A549 (cell line): ENCODE data around the gene LSM4. TPM values are rescaled to one million over a fixed set of nuclear protein-coding genes. Genes with fewer than 3 reads are reported as not detected.
A peak's percentile ranks its signal among the peaks of the same experiment; 100 is the strongest.

Source experiments
- ATAC-seq, 2 experiments: fragments of 200-7000 bp in 1 of 2; fragments of >200 bp in 1 of 2; cut with Nextera tagmentation in 1 of 2; cut with Tn5 transposase in 1 of 2; 3 replicates each; pipeline versions ENCODE4 v1.8.0 to v1.9.1; 2018 to 2020; ENCODE audit warnings: mild to moderate bottlenecking in 1 of 2, moderate library complexity in 1 of 2
- CTCF ChIA-PET: fragments of 300-600 bp; sonication (Branson Sonifier 250); formaldehyde crosslinking; extraction: SDS; loops from one replicate; lab custom pipeline; 2021; ENCODE audit warnings: antibody characterized with exemption, inconsistent platforms; lab: Yijun Ruan, JAX
- POLR2A ChIA-PET: fragments of 350-600 bp; formaldehyde crosslinking; extraction: SDS; loops from one replicate; lab custom pipeline; 2021; ENCODE audit warnings: antibody characterized with exemption, inconsistent platforms; lab: Yijun Ruan, JAX
- DNase-seq, 2 experiments: peaks; one replicate each; pipeline versions ENCODE4 v3.0.0 to v3.0.0-alpha.2; 2011 to 2016; ENCODE audit warnings: low read depth in 1 of 2, low spot score in 1 of 2
- FAIRE-seq: peaks from 2 replicates; lab custom pipeline; 2011; peaks lifted over from hg19 to GRCh38; lab: Jason Lieb, UNC
- H3K27ac ChIP-seq, 2 experiments: fragments of >200 bp; sonication (Bioruptor Twin); formaldehyde crosslinking; 3 replicates each; pipeline ENCODE4 v1.5.1; 2016 to 2017
- H3K4me1 ChIP-seq: fragments of >200 bp; sonication (Bioruptor Twin); formaldehyde crosslinking; 3 replicates; pipeline ENCODE4 v1.6.1; 2016
- H3K4me2 ChIP-seq: fragments of >200 bp; sonication (Bioruptor Twin); formaldehyde crosslinking; 3 replicates; pipeline ENCODE4 v1.6.1; 2016
- H3K4me3 ChIP-seq: fragments of >200 bp; sonication (Bioruptor Twin); formaldehyde crosslinking; 3 replicates; pipeline ENCODE4 v1.5.1; 2016
- H3K9me3 ChIP-seq: fragments of >200 bp; sonication (Bioruptor Twin); formaldehyde crosslinking; 3 replicates; pipeline ENCODE4 v1.6.1; 2016
- BHLHE40 ChIP-seq: IDR thresholded peaks from 2 replicates; pipeline ENCODE4 v1.6.1; 2012; ENCODE audit warnings: low read depth, low read length, inconsistent platforms
- CEBPB ChIP-seq, 2 experiments: fragments of >200 bp in 1 of 2; sonication (Bioruptor Twin) in 1 of 2; formaldehyde crosslinking in 1 of 2; IDR thresholded peaks; 2 replicates each; pipeline ENCODE4 v1.6.1; 2012 to 2016
- EHMT2 ChIP-seq: fragments of 200-600 bp; sonication (generic); IDR thresholded peaks from 2 replicates; pipeline ENCODE4 v1.6.1; 2016; ENCODE audit warnings: antibody characterized with exemption, low read depth, mild to moderate bottlenecking, moderate library complexity
- FOSL2 ChIP-seq, 2 experiments: fragments of 450-650 bp in 1 of 2; fragments of >200 bp in 1 of 2; sonication (Bioruptor Twin) in 1 of 2; formaldehyde crosslinking; IDR thresholded peaks; 2 replicates each; pipeline versions ENCODE4 v1.5.0 to v1.6.1; 2016 to 2020; ENCODE audit warnings: mild to moderate bottlenecking in 1 of 2, moderate library complexity in 1 of 2
- FOXS1 ChIP-seq: fragments of 250-450 bp; sonication (Bioruptor Pico); IDR thresholded peaks from 2 replicates; pipeline ENCODE4 v1.5.0; 2020; ENCODE audit warnings: mild to moderate bottlenecking, moderate library complexity
- GATA3 ChIP-seq: IDR thresholded peaks from 2 replicates; pipeline ENCODE4 v1.6.1; 2012; ENCODE audit warnings: borderline replicate concordance
- HOXA7 ChIP-seq: fragments of 250-450 bp; sonication (Bioruptor Pico); IDR thresholded peaks from 2 replicates; pipeline ENCODE4 v1.5.0; 2020; ENCODE audit warnings: mild to moderate bottlenecking, moderate library complexity
- HOXB5 ChIP-seq: fragments of 250-450 bp; sonication (Bioruptor Pico); IDR thresholded peaks from 2 replicates; pipeline ENCODE4 v1.5.0; 2020; ENCODE audit warnings: mild to moderate bottlenecking, moderate library complexity
- KDM5A ChIP-seq: fragments of 200-600 bp; sonication (generic); IDR thresholded peaks from 2 replicates; pipeline ENCODE4 v1.6.1; 2016; ENCODE audit warnings: antibody characterized with exemption, mild to moderate bottlenecking
- MAFK ChIP-seq: fragments of 450-650 bp; IDR thresholded peaks from 2 replicates; pipeline ENCODE4 v1.6.1; 2014; ENCODE audit not compliant: partially characterized antibody
- PHF8 ChIP-seq: fragments of 200-600 bp; sonication (generic); IDR thresholded peaks from 2 replicates; pipeline ENCODE4 v1.6.1; 2016; ENCODE audit warnings: low read depth, mild to moderate bottlenecking, antibody characterized with exemption, moderate library complexity, borderline replicate concordance
- POLR2A ChIP-seq: IDR thresholded peaks from 2 replicates; pipeline ENCODE4 v1.6.1; 2012; ENCODE audit warnings: mild to moderate bottlenecking, low read length
- POLR2AphosphoS2 ChIP-seq: conservative IDR thresholded peaks from 2 replicates; pipeline ENCODE4 v1.6.1; 2012; ENCODE audit warnings: low read length, improper control_type of control experiment, inconsistent platforms
- RAD21 ChIP-seq, 2 experiments: fragments of >200 bp in 1 of 2; sonication (Bioruptor Twin) in 1 of 2; formaldehyde crosslinking in 1 of 2; IDR thresholded peaks in 1 of 2; conservative IDR thresholded peaks in 1 of 2; 2 replicates in 1 of 2; 3 replicates in 1 of 2; pipeline ENCODE4 v1.6.1; 2012 to 2018; ENCODE audit warnings: inconsistent platforms in 1 of 2
- SMC3 ChIP-seq: fragments of >200 bp; sonication (Bioruptor Twin); formaldehyde crosslinking; IDR thresholded peaks from 3 replicates; pipeline ENCODE4 v1.6.1; 2018; ENCODE audit warnings: inconsistent platforms
- TFCP2L1 ChIP-seq: fragments of 250-450 bp; sonication (Bioruptor Pico); IDR thresholded peaks from 2 replicates; pipeline ENCODE4 v1.5.0; 2021; ENCODE audit warnings: mild to moderate bottlenecking
- TP53 ChIP-seq: fragments of 250-450 bp; sonication (Bioruptor Pico); IDR thresholded peaks from 2 replicates; pipeline ENCODE4 v1.5.0; 2021; ENCODE audit warnings: mild to moderate bottlenecking, moderate library complexity
- WGBS: methylation state at CpG from one replicate; pipeline ENCODE4 v1.1.6; 2017; ENCODE audit errors: missing lambda C conversion rate; 5-methylcytosine and 5-hydroxymethylcytosine counted together
- polyA plus RNA-seq, 4 experiments: library from polyadenylated mRNA; depleted of rRNA in 3 of 4; stranded (reverse); fragments of >200 nt; fragmentation: RNase III in 1 of 4; extraction: RNeasy Plus Mini Kit Qiagen cat#74134 plus additional on column Dnase treatment in 1 of 4; gene quantifications; 2 replicates in 3 of 4; 3 replicates in 1 of 4; pipeline ENCODE4 v1.2.3, GENCODE V29; 2011 to 2017
- TF ChIP-seq, protein P1 (sequence below): IDR thresholded peaks from 2 replicates; pipeline ENCODE4 v1.6.1; 2012
- TF ChIP-seq, protein P2 (sequence below): IDR thresholded peaks from 2 replicates; pipeline ENCODE4 v1.6.1; 2012; ENCODE audit warnings: low read depth, borderline replicate concordance
- TF ChIP-seq, protein P3 (sequence below): fragments of >200 bp; sonication (Bioruptor Twin); formaldehyde crosslinking; IDR thresholded peaks from 3 replicates; pipeline ENCODE4 v1.6.1; 2016
- TF ChIP-seq, protein P4 (sequence below): fragments of >200 bp; sonication (Bioruptor Twin); formaldehyde crosslinking; IDR thresholded peaks from 3 replicates; pipeline ENCODE4 v1.5.1; 2016

LSM4 gene
- polyA plus RNA-seq, 2 of the 4 experiments (the other 2 are of a cell fraction), result 154 to 169 TPM

DNA sequence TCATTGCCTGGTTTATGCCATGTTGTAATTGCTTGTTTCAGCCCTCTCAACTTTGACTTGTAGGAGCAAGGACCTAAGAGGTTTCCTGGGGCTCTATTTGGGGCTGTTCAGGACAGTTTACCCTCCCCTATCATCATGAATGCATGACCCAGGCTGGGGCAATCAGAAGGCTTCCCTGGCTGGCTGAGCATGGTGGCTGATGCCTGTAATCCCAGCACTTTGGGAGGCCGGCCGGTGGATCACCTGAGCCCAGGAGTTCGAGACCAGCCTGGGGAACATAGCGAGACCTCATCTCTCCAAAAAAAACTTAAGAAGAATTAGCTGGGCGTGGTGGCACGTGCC lies 6.1 kb upstream of the LSM4 start:
- H3K4me1 ChIP-seq, result peaks cover 22% of the 10 kb centered on the region
- WGBS, result 90% methylated on average over 6 of the region's 6 CpGs
- no peak for DNase-seq
- peak in 1 of 2 experiments; percentile 26; a peak in 4 of 6 replicates for ATAC-seq
- no peaks in the 10 kb centered on the region for H3K9me3 ChIP-seq
- no peak for FAIRE-seq
- ChIA-PET POLR2A (interaction anchor here (0.8 to 4.1 kb wide), 7 partner anchors 11 to 125 kb away, joined by 3 to 95 read pairs (median 6); partner anchors contain the start of genes GDF15, JUND, PGPEP1 and RAB3A), CTCF (interaction anchor here (0.6 to 7.6 kb wide), 28 partner anchors 9 to 216 kb away, joined by 3 to 158 read pairs (median 5); partner anchors contain the start of genes IQCN, JUND and SSBP4)
- no peak for TF ChIP-seq KDM5A
- no peak for TF ChIP-seq TFCP2L1
- H3K4me2 ChIP-seq, result peak overlapping the region; percentile 75
- peak overlapping the region; percentile 30 for H3K4me3 ChIP-seq
- peak overlapping the region; percentile 67 to 83 for H3K27ac ChIP-seq

DNA sequence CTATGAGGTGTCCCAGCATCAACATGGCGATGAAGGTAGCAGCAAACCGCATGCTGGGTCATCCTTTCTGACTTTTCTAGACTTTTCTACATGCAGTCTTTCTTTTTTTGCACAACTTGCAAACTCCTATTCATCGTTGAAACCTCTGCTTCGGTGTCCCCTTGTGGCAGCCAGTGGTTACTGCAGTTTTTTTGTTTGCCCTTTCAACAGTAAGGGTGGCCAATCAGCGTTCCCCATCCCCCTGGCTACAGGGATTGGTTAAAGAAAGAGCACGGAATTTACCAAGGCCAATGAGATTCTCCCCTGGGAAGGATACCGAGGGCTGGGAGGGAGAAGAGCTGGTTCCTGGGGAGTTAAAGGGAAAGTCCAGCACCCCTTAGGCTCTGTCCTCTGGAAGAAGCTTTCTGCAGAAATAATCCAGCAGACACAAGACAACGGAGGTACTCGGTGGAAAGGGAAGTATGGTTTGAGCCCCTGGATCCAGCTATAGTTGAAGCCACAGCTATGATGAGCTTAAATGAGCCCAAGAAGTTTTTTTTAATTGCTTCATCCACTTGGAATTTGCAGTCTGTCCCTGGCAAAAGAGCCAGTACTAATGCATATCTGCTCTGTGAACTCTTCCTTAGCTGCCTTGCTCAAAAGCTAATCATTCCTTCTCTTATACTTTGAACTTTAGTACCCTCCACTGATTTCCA lies 5.6 kb upstream of the LSM4 start:
- peaks cover 27% of the 10 kb centered on the region for H3K4me1 ChIP-seq
- FAIRE-seq (no peak), DNase-seq (peak; percentile 94 to 99), ATAC-seq (peak; percentile 99)
- peak overlapping the region; percentile 30 for H3K4me3 ChIP-seq
- WGBS, result 2% methylated on average over 9 of the region's 9 CpGs
- H3K4me2 ChIP-seq, result peak overlapping the region; percentile 75
- no peaks in the 10 kb centered on the region for H3K9me3 ChIP-seq
- ChIA-PET CTCF (interaction anchor here (0.6 to 7.6 kb wide), 32 partner anchors 8 to 335 kb away, joined by 3 to 158 read pairs (median 4); partner anchors contain the start of genes IQCN, JUND and SSBP4), POLR2A (interaction anchor here (0.8 to 4.1 kb wide), 7 partner anchors 11 to 124 kb away, joined by 3 to 95 read pairs (median 6); partner anchors contain the start of genes GDF15, JUND, PGPEP1 and RAB3A)
- TF ChIP-seq FOXS1 (CRISPR knock-in tag) (no peak), POLR2A (peak; percentile 32; the same call in 1 of the 2 replicates), TP53 (CRISPR knock-in tag) (no peak), RAD21 (conservative IDR thresholded peaks at IDR 0.05 in 1 of 2, IDR thresholded peaks at IDR 0.05 in 1 of 2) (peak; percentile 73), POLR2AphosphoS2 (no peak), BHLHE40 (no peak), MAFK (peak; percentile 60), KDM5A (no peak), HOXB5 (CRISPR knock-in tag) (no peak), GATA3 (no peak), PHF8 (no peak), EHMT2 (no peak), FOSL2 (IDR thresholded peaks at IDR 0.05) (no peak), FOSL2 (CRISPR knock-in tag; IDR thresholded peaks at IDR 0.05) (no peak), CEBPB (IDR thresholded peaks at IDR 0.05) (0 out of 4 replicates have a peak, but pooled peaks of 1 of the 2 experiments have one; percentile 22), HOXA7 (CRISPR knock-in tag) (no peak), SMC3 (peak; percentile 63)
- TF ChIP-seq, protein P1, sequence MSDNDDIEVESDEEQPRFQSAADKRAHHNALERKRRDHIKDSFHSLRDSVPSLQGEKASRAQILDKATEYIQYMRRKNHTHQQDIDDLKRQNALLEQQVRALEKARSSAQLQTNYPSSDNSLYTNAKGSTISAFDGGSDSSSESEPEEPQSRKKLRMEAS, result peak; percentile 92
- TF ChIP-seq, protein P2, sequence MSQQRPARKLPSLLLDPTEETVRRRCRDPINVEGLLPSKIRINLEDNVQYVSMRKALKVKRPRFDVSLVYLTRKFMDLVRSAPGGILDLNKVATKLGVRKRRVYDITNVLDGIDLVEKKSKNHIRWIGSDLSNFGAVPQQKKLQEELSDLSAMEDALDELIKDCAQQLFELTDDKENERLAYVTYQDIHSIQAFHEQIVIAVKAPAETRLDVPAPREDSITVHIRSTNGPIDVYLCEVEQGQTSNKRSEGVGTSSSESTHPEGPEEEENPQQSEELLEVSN, result peak; percentile 81; the same call in 1 of the 2 replicates
- TF ChIP-seq, protein P3, sequence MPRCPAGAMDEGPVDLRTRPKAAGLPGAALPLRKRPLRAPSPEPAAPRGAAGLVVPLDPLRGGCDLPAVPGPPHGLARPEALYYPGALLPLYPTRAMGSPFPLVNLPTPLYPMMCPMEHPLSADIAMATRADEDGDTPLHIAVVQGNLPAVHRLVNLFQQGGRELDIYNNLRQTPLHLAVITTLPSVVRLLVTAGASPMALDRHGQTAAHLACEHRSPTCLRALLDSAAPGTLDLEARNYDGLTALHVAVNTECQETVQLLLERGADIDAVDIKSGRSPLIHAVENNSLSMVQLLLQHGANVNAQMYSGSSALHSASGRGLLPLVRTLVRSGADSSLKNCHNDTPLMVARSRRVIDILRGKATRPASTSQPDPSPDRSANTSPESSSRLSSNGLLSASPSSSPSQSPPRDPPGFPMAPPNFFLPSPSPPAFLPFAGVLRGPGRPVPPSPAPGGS, result no peak
- TF ChIP-seq, protein P4, sequence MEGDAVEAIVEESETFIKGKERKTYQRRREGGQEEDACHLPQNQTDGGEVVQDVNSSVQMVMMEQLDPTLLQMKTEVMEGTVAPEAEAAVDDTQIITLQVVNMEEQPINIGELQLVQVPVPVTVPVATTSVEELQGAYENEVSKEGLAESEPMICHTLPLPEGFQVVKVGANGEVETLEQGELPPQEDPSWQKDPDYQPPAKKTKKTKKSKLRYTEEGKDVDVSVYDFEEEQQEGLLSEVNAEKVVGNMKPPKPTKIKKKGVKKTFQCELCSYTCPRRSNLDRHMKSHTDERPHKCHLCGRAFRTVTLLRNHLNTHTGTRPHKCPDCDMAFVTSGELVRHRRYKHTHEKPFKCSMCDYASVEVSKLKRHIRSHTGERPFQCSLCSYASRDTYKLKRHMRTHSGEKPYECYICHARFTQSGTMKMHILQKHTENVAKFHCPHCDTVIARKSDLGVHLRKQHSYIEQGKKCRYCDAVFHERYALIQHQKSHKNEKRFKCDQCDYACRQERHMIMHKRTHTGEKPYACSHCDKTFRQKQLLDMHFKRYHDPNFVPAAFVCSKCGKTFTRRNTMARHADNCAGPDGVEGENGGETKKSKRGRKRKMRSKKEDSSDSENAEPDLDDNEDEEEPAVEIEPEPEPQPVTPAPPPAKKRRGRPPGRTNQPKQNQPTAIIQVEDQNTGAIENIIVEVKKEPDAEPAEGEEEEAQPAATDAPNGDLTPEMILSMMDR, result peak; percentile 67
- peak overlapping the region; percentile 67 to 83 for H3K27ac ChIP-seq
